ENCODE results near the gene PLCB1. TPM values are rescaled to one million over a fixed set of nuclear protein-coding genes. Genes with fewer than 3 reads are reported as not detected.

Gene PLCB1
- total RNA-seq, 1 experiment from 2014 or later = 11.3 TPM

GRCh38 chr20:8443464-8444072, 311.5 kb downstream of the PLCB1 start:
- H3K36me3 Mint-ChIP-seq = no peaks in the 10 kb centered on the region
- TF ChIP-seq ETV6 (CRISPR knock-in tag; IDR thresholded peaks at IDR 0.05) = no peak
- no peak for TF ChIP-seq STAT6 (CRISPR knock-in tag; conservative IDR thresholded peaks at IDR 0.05; ENCODE audit: low read depth)
- TF ChIP-seq, protein P1, sequence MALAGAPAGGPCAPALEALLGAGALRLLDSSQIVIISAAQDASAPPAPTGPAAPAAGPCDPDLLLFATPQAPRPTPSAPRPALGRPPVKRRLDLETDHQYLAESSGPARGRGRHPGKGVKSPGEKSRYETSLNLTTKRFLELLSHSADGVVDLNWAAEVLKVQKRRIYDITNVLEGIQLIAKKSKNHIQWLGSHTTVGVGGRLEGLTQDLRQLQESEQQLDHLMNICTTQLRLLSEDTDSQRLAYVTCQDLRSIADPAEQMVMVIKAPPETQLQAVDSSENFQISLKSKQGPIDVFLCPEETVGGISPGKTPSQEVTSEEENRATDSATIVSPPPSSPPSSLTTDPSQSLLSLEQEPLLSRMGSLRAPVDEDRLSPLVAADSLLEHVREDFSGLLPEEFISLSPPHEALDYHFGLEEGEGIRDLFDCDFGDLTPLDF (CRISPR knock-in tag; IDR thresholded peaks at IDR 0.05) = no peak
- no peak for TF ChIP-seq ZBTB21 (CRISPR knock-in tag; IDR thresholded peaks at IDR 0.05; ENCODE audit: borderline replicate concordance)
- no peak for TF ChIP-seq RORB (CRISPR knock-in tag; IDR thresholded peaks at IDR 0.05)
- TF ChIP-seq, protein P2, sequence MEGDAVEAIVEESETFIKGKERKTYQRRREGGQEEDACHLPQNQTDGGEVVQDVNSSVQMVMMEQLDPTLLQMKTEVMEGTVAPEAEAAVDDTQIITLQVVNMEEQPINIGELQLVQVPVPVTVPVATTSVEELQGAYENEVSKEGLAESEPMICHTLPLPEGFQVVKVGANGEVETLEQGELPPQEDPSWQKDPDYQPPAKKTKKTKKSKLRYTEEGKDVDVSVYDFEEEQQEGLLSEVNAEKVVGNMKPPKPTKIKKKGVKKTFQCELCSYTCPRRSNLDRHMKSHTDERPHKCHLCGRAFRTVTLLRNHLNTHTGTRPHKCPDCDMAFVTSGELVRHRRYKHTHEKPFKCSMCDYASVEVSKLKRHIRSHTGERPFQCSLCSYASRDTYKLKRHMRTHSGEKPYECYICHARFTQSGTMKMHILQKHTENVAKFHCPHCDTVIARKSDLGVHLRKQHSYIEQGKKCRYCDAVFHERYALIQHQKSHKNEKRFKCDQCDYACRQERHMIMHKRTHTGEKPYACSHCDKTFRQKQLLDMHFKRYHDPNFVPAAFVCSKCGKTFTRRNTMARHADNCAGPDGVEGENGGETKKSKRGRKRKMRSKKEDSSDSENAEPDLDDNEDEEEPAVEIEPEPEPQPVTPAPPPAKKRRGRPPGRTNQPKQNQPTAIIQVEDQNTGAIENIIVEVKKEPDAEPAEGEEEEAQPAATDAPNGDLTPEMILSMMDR (IDR thresholded peaks at IDR 0.05) = no peak
- ATAC-seq (peak; percentile 82), DNase-seq (ENCODE audit: low spot score) (peak; percentile 35)
- ChIA-PET POLR2A (interaction anchor here (0.7 kb wide), 1 partner anchor 25 kb away, joined by 3 read pairs; no protein-coding TSS in a partner anchor), CTCF (interaction anchor here (0.7 to 2.3 kb wide), 4 partner anchors 11 to 279 kb away, joined by 3 to 8 read pairs (median 4); no protein-coding TSS in a partner anchor)
- H3K27ac Mint-ChIP-seq = no peak overlapping the region
- H3K4me3 Mint-ChIP-seq = no peak overlapping the region
- H3K9me3 Mint-ChIP-seq = no peaks in the 10 kb centered on the region
- no peaks in the 10 kb centered on the region for H3K4me1 Mint-ChIP-seq
- H3K27me3 Mint-ChIP-seq (ENCODE audit: low read depth) = no peaks in the 10 kb centered on the region

DNA sequence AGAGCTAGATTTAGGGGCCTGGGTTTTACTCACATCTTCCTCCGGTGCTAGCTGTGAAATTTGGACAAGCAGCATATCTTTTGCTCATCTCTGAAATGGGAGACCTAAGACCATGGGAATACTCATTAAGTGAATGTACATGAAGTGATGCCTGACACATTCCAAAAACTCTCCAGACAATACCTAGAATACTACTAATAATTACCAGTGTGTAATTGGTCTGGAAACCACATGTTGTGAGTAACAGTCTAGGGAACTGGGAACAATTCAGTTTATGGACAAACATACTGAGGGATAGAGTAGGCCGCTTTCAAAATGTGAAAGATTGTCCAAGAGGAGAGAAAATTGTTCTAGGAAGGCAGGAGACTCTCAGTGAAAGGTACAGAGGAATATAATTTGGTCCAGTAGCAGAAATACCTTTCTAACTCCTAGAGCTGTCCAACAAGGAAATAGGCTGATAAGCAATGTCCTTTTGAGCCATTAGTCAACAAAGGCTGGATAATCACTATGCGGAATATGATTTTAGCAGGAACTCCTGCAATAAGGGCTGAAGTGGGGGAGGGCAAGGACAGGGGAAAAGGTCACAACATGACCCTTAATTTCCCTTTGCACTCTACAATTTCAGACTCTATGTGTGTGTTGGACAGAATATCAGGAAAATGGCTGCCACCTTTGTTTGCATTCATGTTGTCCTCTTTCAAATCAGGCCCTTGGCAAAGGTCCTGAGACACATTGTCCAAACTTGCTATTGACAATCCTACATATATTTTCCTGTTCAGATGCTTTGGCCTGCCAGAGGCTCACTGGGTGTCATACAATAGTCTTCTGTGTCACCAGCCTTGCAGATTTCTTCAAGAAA, 315.4 kb downstream of the PLCB1 start:
- H3K27ac Mint-ChIP-seq = no peak overlapping the region
- no peaks in the 10 kb centered on the region for H3K36me3 Mint-ChIP-seq
- no peak for TF ChIP-seq JUN (CRISPR knock-in tag; IDR thresholded peaks at IDR 0.05)
- no peak for TF ChIP-seq GABPB1 (CRISPR knock-in tag; IDR thresholded peaks at IDR 0.05)
- TF ChIP-seq, protein P3, sequence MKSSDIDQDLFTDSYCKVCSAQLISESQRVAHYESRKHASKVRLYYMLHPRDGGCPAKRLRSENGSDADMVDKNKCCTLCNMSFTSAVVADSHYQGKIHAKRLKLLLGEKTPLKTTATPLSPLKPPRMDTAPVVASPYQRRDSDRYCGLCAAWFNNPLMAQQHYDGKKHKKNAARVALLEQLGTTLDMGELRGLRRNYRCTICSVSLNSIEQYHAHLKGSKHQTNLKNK (CRISPR knock-in tag; IDR thresholded peaks at IDR 0.05) = no peak
- no peak for TF ChIP-seq MXD4 (CRISPR knock-in tag; IDR thresholded peaks at IDR 0.05; ENCODE audit: borderline replicate concordance)
- no peak for TF ChIP-seq SMAD4 (CRISPR knock-in tag; IDR thresholded peaks at IDR 0.05)
- ATAC-seq (no peak), DNase-seq (ENCODE audit: low spot score) (no peak)
- no peaks in the 10 kb centered on the region for H3K27me3 Mint-ChIP-seq (ENCODE audit: low read depth)
- H3K4me1 Mint-ChIP-seq = no peaks in the 10 kb centered on the region
- ChIA-PET CTCF (interaction anchor here (1.6 kb wide), 1 partner anchor 275 kb away, joined by 5 read pairs; no protein-coding TSS in a partner anchor), POLR2A (no interaction called here)
- H3K4me3 Mint-ChIP-seq = no peak overlapping the region
- no peaks in the 10 kb centered on the region for H3K9me3 Mint-ChIP-seq

- H3K4me3 Mint-ChIP-seq = no peak overlapping the region
- H3K36me3 Mint-ChIP-seq = no peaks in the 10 kb centered on the region
- CTCF ChIA-PET = no interaction called here
- POLR2A ChIA-PET = no interaction called here
- H3K27me3 Mint-ChIP-seq (ENCODE audit: low read depth) = no peaks in the 10 kb centered on the region
- H3K4me1 Mint-ChIP-seq = no peaks in the 10 kb centered on the region
- DNase-seq (ENCODE audit: low spot score) (no peak), ATAC-seq (no peak)
- H3K27ac Mint-ChIP-seq = no peak overlapping the region
- no peaks in the 10 kb centered on the region for H3K9me3 Mint-ChIP-seq
- TF ChIP-seq CBFB (CRISPR knock-in tag; IDR thresholded peaks at IDR 0.05; ENCODE audit: low read depth) = no peak
- TF ChIP-seq AR (CRISPR knock-in tag; IDR thresholded peaks at IDR 0.05) = no peak
- TF ChIP-seq ATF2 (CRISPR knock-in tag; IDR thresholded peaks at IDR 0.05; ENCODE audit: borderline replicate concordance, low read depth) = no peak
- TF ChIP-seq SMAD4 (CRISPR knock-in tag; IDR thresholded peaks at IDR 0.05) = no peak
- TF ChIP-seq RORB (CRISPR knock-in tag; IDR thresholded peaks at IDR 0.05) = no peak
- no peak for TF ChIP-seq ZNF121 (CRISPR knock-in tag; IDR thresholded peaks at IDR 0.05)
- TF ChIP-seq EMX1 (CRISPR knock-in tag; IDR thresholded peaks at IDR 0.05) = no peak
- TF ChIP-seq SP1 (CRISPR knock-in tag; conservative IDR thresholded peaks at IDR 0.05) = no peak
Observed at GRCh38 chr20:8449123-8449522, 317.1 kb downstream of the PLCB1 start.

All from WTC11 (cell line).